HUDEP-2 (cell line): ENCODE measurements around the gene POLE2.
"Not testable (repeated sequence)": the region's sequence is repeated elsewhere in the genome, so short reads cannot be mapped to it uniquely, and the experiment has no call there.

ENCODE experiments used
- DNase-seq, 76 experiments: peaks; one replicate each; lab custom pipeline; 2025; ENCODE audit not compliant: unreplicated experiment in 76 of 76; lab: John Stamatoyannopoulos, UW

The POLE2 gene

GRCh38 chr14:49620182-49621113 lies 67.6 kb downstream of the POLE2 start, which contains the start of the genes MGAT2 and RPL36AL:
Gene MGAT2, plus strand, starts transcription at chr14:49620799. Its CDS starts 470 bp downstream, at chr14:49621269.
Gene RPL36AL, minus strand, starts transcription at chr14:49620626. Its CDS starts 1,522 bp downstream, at chr14:49619104.
- DNase-seq = peak in 75 of 76 experiments; percentile 66 to 98 (median 94)

GRCh38 chr14:49619730-49620129 lies 68.3 kb downstream of the POLE2 start:
- no peak for DNase-seq

GRCh38 chr14:49619273-49619672 lies 68.7 kb downstream of the POLE2 start:
- not testable (repeated sequence) for DNase-seq

- no peak for DNase-seq
Measured at GRCh38 chr14:49617852-49618519, 70.0 kb downstream of the POLE2 start.

- DNase-seq = peak in 64 of 76 experiments; percentile 6 to 82 (median 45)
Measured at GRCh38 chr14:49615776-49616175, 72.2 kb downstream of the POLE2 start.

GRCh38 chr14:49614196-49614595 lies 73.8 kb downstream of the POLE2 start:
- peak in 14 of 76 experiments; percentile 11 to 51 (median 30) for DNase-seq

- DNase-seq = no peak
Measured at GRCh38 chr14:49612671-49613070, 75.3 kb downstream of the POLE2 start.

GRCh38 chr14:49612251-49612650 lies 75.8 kb downstream of the POLE2 start:
- no peak for DNase-seq

- DNase-seq = no peak
Measured at GRCh38 chr14:49607583-49607982, 80.4 kb downstream of the POLE2 start.

- peak in 72 of 76 experiments; percentile 34 to 95 (median 68) for DNase-seq
Measured at GRCh38 chr14:49598485-49599300, 89.3 kb downstream of the POLE2 start, which contains the start of gene LRR1. Gene LRR1, plus strand, starts transcription at chr14:49598940. Its CDS starts 81 bp downstream, at chr14:49599021.

GRCh38 chr14:49598189-49598484 lies 89.9 kb downstream of the POLE2 start:
- peak in 8 of 76 experiments; percentile 8 to 61 (median 38) for DNase-seq

- peak in 72 of 76 experiments; percentile 27 to 97 (median 78) for DNase-seq
Measured at GRCh38 chr14:49594347-49595091, 93.5 kb downstream of the POLE2 start.
